ENCODE measurements around the gene ECPAS.

The ECPAS gene

DNA sequence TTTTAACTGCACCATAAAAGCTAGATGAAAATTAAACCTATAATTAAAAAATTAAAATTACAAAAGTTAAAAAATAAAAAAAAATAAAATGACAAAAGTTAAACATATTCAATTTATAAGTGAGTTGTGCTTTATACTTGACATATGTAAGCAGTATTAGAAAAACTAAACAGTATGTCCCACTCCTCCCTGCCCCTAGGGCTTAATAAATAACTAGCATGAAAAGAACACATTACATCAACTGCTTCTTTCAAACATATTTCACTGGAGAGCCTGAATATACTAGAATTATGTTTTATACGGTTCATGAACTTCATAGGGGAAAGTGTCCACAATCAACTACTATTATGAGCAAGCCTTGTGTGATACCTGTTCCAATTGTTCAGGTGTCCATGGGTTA is 47.6 kb downstream of the ECPAS start:
- no peaks in the 10 kb centered on the region for H3K27me3 ChIP-seq
- H3K4me1 ChIP-seq, result no peaks in the 10 kb centered on the region
- H3K4me3 ChIP-seq (ENCODE audit: low read depth, low read length), result no peak overlapping the region
- H3K9me3 ChIP-seq, result no peaks in the 10 kb centered on the region
- TF ChIP-seq, protein P1, sequence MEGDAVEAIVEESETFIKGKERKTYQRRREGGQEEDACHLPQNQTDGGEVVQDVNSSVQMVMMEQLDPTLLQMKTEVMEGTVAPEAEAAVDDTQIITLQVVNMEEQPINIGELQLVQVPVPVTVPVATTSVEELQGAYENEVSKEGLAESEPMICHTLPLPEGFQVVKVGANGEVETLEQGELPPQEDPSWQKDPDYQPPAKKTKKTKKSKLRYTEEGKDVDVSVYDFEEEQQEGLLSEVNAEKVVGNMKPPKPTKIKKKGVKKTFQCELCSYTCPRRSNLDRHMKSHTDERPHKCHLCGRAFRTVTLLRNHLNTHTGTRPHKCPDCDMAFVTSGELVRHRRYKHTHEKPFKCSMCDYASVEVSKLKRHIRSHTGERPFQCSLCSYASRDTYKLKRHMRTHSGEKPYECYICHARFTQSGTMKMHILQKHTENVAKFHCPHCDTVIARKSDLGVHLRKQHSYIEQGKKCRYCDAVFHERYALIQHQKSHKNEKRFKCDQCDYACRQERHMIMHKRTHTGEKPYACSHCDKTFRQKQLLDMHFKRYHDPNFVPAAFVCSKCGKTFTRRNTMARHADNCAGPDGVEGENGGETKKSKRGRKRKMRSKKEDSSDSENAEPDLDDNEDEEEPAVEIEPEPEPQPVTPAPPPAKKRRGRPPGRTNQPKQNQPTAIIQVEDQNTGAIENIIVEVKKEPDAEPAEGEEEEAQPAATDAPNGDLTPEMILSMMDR (IDR thresholded peaks at IDR 0.05; ENCODE audit: low read depth, low read length), result no peak
- DNase-seq, result no peak
- peaks cover 15% of the 10 kb centered on the region for H3K36me3 ChIP-seq

DNA sequence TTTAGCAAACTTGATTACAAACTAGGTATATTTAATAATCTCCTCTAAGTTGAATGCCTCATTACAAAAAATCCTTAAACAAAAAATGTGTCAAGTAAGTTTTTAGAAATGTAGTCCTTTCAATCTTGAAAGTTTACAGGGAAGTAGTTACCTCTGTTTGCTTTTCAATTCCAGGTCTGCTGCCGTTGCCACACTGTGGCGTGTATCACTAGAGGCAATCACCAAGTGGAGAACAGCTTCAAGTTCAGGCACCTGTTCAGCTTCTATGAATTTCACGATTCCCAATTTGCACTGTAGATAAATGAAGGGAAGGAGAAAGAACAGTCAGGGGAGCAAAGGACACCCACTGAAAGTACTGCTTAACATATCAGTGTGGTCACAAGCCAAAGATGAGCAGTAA is 51.1 kb downstream of the ECPAS start:
- Histone ChIP-seq H3K4me1 (no peaks in the 10 kb centered on the region), H3K36me3 (peaks cover 4% of the 10 kb centered on the region), H3K9me3 (no peaks in the 10 kb centered on the region), H3K4me3 (ENCODE audit: low read depth, low read length) (no peak overlapping the region), H3K27me3 (no peaks in the 10 kb centered on the region)
- no peak for DNase-seq
- TF ChIP-seq, protein P1 (IDR thresholded peaks at IDR 0.05; ENCODE audit: low read depth, low read length), result no peak

DNA sequence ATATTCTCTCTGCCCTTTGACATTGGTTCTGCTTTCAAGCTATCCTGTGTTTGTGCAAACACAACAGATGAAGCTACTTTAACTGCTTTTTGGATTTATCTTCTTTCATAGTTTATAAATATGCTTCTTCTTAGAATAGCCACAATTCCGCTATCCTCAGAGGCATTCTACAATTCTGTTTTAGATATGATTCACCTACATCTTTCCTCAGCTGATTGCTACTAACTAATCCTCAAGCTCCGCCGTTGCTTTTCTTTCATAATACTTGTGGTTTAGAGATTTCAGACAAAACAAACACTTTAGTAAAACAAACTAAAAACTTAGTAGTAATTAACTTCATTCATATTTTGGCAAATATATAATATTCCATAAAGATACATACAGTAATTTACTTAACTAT is 52.5 kb downstream of the ECPAS start:
- DNase-seq, result no peak
- no peaks in the 10 kb centered on the region for H3K4me1 ChIP-seq
- no peak overlapping the region for H3K4me3 ChIP-seq (ENCODE audit: low read depth, low read length)
- no peaks in the 10 kb centered on the region for H3K9me3 ChIP-seq
- no peaks in the 10 kb centered on the region for H3K27me3 ChIP-seq
- TF ChIP-seq, protein P1 (IDR thresholded peaks at IDR 0.05; ENCODE audit: low read depth, low read length), result no peak
- peaks cover under 1% of the 10 kb centered on the region for H3K36me3 ChIP-seq

DNA sequence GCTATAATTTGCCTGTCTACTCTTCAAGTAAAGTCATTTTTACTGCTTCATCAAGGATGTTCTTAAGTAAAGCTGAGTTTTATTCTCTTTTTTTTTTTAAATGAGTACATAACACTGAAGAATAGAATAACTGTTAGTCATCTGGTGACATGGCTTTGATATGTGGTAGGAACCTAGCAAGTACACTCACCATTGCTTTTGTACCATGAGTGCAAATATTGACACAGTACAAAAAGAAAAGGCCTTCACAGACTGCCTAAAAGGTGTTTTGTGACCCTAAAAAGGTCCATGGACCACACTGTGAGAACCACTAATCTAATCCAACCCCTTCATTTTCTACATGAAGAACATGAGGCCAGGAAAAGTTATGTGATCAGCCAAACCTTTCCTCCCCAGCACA is 55.0 kb downstream of the ECPAS start:
- TF ChIP-seq, protein P1 (IDR thresholded peaks at IDR 0.05; ENCODE audit: low read depth, low read length), result no peak
- DNase-seq, result no peak
- H3K36me3 ChIP-seq, result peaks cover 5% of the 10 kb centered on the region; the same call in 1 of the 2 replicates
- H3K4me3 ChIP-seq (ENCODE audit: low read depth, low read length), result no peak overlapping the region
- no peaks in the 10 kb centered on the region for H3K4me1 ChIP-seq
- H3K27me3 ChIP-seq, result no peaks in the 10 kb centered on the region
- H3K9me3 ChIP-seq, result no peaks in the 10 kb centered on the region

DNA sequence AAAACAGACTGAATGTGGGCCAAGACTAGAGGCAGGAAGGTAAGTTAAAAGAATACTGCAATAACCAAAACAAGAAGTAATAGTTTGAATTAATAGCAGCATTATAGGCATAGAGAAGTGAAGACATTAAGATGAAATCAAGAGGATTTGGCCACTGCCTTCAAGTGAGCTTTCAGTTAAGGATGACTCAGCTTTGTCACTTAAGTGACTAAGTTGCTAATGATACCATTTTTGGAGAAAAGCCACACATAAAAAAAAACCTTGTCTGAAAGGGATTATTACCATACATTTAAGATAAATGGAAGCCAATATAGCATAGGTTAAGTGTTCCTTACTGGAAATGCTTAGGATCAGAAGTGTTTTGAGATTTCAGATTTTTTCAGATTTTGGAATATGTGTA is 57.0 kb downstream of the ECPAS start:
- Histone ChIP-seq H3K4me3 (ENCODE audit: low read depth, low read length) (no peak overlapping the region), H3K4me1 (no peaks in the 10 kb centered on the region), H3K27me3 (no peaks in the 10 kb centered on the region), H3K9me3 (no peaks in the 10 kb centered on the region), H3K36me3 (peaks cover 5% of the 10 kb centered on the region)
- DNase-seq, result no peak
- TF ChIP-seq, protein P1 (IDR thresholded peaks at IDR 0.05; ENCODE audit: low read depth, low read length), result no peak

DNA sequence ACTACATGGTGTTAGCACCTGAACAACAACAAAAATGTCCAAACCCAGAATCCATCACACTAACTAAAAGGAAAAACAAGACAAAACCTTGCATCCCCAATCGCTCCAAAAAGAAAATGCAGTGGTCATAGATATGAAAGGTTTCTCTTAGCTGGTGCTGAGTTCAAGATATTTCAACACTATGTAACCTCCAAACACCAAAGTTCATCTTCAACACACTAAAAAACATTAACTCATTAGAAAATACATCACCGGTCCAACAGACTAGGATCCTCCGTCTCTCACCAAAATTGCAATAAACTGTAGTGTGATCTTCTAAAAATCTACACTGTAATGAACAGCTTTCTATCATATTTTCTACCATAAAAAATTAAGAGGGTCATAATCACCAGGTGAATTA is 60.8 kb downstream of the ECPAS start:
- DNase-seq, result no peak
- Histone ChIP-seq H3K9me3 (no peaks in the 10 kb centered on the region), H3K4me1 (no peaks in the 10 kb centered on the region), H3K4me3 (ENCODE audit: low read depth, low read length) (no peak overlapping the region), H3K36me3 (peaks cover 28% of the 10 kb centered on the region), H3K27me3 (no peaks in the 10 kb centered on the region; the same call in 1 of the 2 replicates)
- TF ChIP-seq, protein P1 (IDR thresholded peaks at IDR 0.05; ENCODE audit: low read depth, low read length), result no peak

Data from BE2C (cell line).